ENCODE measurements around the gene NFYB. TPM values are rescaled to one million over a fixed set of nuclear protein-coding genes. Genes with fewer than 3 reads are reported as not detected.

Gene NFYB
- total RNA-seq, 3 donors from 2014 or later, result 16.2 to 73.9 (median 18.9) TPM

DNA sequence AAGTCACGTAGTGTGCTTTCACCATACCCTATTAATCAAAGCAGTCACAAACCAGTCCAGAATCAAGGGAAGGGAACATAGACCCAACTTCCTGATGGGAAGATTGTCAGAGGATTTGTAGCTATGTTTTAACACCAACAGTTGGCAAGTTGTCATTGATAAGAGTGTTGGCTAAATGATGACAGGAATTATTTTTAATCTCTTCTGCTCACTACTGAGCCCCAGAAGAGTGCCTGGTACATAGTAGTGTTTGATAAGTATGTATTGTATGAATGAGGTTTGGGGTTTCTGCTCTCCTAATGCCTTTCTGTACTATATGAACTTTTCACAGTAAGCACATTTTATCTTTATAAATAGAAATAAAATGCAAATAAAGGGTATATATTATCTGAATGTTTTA lies 59.0 kb downstream of the NFYB start:
- H3K4me1 ChIP-seq (ENCODE audit: low read depth), result no peaks in the 10 kb centered on the region
- no peaks in the 10 kb centered on the region for H3K9me3 ChIP-seq
- ATAC-seq (no peak), DNase-seq (no peak)
- no peaks in the 10 kb centered on the region for H3K36me3 ChIP-seq (ENCODE audit: low read depth)
- H3K4me3 ChIP-seq, result no peak overlapping the region
- intact Hi-C loops (cut with DNase I, micrococcal nuclease), result no loop called here
- TF ChIP-seq, protein P1, sequence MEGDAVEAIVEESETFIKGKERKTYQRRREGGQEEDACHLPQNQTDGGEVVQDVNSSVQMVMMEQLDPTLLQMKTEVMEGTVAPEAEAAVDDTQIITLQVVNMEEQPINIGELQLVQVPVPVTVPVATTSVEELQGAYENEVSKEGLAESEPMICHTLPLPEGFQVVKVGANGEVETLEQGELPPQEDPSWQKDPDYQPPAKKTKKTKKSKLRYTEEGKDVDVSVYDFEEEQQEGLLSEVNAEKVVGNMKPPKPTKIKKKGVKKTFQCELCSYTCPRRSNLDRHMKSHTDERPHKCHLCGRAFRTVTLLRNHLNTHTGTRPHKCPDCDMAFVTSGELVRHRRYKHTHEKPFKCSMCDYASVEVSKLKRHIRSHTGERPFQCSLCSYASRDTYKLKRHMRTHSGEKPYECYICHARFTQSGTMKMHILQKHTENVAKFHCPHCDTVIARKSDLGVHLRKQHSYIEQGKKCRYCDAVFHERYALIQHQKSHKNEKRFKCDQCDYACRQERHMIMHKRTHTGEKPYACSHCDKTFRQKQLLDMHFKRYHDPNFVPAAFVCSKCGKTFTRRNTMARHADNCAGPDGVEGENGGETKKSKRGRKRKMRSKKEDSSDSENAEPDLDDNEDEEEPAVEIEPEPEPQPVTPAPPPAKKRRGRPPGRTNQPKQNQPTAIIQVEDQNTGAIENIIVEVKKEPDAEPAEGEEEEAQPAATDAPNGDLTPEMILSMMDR (IDR thresholded peaks at IDR 0.05), result no peak

DNA sequence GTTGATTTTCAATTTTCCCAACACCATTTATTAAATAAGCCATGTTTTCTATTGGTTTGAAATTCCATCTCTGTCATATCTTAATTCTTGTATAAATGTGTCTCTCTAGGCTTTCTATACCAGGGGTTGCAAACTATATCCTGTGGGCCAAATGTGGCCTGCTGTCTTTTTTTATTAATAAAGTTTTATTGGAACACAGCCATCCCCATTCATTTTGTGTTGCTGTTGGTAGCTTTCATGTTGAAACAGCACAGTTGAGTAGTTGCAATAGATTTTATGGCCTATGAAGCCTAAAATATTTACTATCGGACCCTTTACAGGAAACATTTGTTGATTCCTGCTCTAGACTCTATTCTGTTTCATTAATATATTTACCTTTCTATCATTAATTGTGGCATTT lies 64.3 kb downstream of the NFYB start:
- H3K9me3 ChIP-seq, result no peaks in the 10 kb centered on the region
- intact Hi-C loops (cut with DNase I, micrococcal nuclease), result no loop called here
- H3K4me3 ChIP-seq, result no peak overlapping the region
- ATAC-seq (no peak), DNase-seq (no peak)
- H3K4me1 ChIP-seq (ENCODE audit: low read depth), result no peaks in the 10 kb centered on the region
- H3K36me3 ChIP-seq (ENCODE audit: low read depth), result no peaks in the 10 kb centered on the region
- TF ChIP-seq, protein P1 (IDR thresholded peaks at IDR 0.05), result no peak

DNA sequence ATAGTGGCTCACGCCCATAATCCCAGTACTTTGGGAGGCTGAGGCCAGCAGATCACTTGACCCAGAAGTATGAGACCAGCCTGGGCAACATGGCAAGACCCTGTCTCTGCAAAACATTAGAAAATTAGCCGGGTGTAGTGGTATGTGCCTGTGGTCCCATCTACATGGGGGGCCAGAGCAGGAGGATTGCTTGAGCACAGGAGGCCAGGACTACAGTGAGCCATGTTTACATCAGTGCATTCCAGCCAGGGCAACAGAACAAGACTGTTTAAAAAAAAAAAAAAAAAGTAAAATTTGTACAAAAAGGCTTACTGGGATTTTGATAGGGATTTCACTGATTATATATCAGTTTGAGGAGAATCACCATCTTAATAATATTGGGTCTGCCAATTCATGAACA lies 65.9 kb downstream of the NFYB start:
- Histone ChIP-seq H3K4me3 (no peak overlapping the region), H3K9me3 (no peaks in the 10 kb centered on the region), H3K36me3 (ENCODE audit: low read depth) (no peaks in the 10 kb centered on the region), H3K4me1 (ENCODE audit: low read depth) (no peaks in the 10 kb centered on the region)
- DNase-seq (no peak), ATAC-seq (no peak)
- TF ChIP-seq, protein P1 (IDR thresholded peaks at IDR 0.05), result no peak
- intact Hi-C loops (cut with DNase I, micrococcal nuclease), result no loop called here

Other genes with a start within 250 kb of the NFYB start
- 100 to 1,000 TPM; 423 to 471 (median 461) TPM for gene HSP90B1, start 207.8 kb downstream of the NFYB start, total RNA-seq
- 10 to 100 TPM; 23.5 to 29.2 (median 27.7) TPM for gene TDG, start 172.3 kb downstream of the NFYB start, total RNA-seq
- 10 to 100 TPM in 1 of 3 donors, 1 to 10 TPM in 2; 2.5 to 13.7 (median 4.4) TPM for gene GLT8D2, start 88.0 kb downstream of the NFYB start, total RNA-seq
- 10 to 100 TPM; 13.8 to 31.9 (median 14.2) TPM for gene HCFC2, start 73.7 kb downstream of the NFYB start, total RNA-seq
- gene TXNRD1, start 77.6 kb upstream of the NFYB start, total RNA-seq, result 100 to 1,000 TPM in 1 of 3 donors, 10 to 100 TPM in 2; 76.0 to 117 (median 77.5) TPM
- 1 to 10 TPM; 2.4 to 6.4 (median 3.9) TPM for gene EID3, start 165.5 kb upstream of the NFYB start, total RNA-seq